GM19023 (cell line): ENCODE results near the gene NCEH1.
A peak's percentile ranks its signal among the peaks of the same experiment; 100 is the strongest.
"Not testable (repeated sequence)": the region's sequence is repeated elsewhere in the genome, so short reads cannot be mapped to it uniquely, and the experiment has no call there.

Source experiments
- ATAC-seq: cut with Tn5 transposase; IDR thresholded peaks from one replicate; pipeline ENCODE4 v1.9.1; 2021; ENCODE audit warnings: mild to moderate bottlenecking, moderate library complexity; ENCODE audit not compliant: unreplicated experiment

Gene NCEH1

GRCh38 chr3:172676196-172676922 is 34.5 kb downstream of the NCEH1 start:
- no peak for ATAC-seq

DNA sequence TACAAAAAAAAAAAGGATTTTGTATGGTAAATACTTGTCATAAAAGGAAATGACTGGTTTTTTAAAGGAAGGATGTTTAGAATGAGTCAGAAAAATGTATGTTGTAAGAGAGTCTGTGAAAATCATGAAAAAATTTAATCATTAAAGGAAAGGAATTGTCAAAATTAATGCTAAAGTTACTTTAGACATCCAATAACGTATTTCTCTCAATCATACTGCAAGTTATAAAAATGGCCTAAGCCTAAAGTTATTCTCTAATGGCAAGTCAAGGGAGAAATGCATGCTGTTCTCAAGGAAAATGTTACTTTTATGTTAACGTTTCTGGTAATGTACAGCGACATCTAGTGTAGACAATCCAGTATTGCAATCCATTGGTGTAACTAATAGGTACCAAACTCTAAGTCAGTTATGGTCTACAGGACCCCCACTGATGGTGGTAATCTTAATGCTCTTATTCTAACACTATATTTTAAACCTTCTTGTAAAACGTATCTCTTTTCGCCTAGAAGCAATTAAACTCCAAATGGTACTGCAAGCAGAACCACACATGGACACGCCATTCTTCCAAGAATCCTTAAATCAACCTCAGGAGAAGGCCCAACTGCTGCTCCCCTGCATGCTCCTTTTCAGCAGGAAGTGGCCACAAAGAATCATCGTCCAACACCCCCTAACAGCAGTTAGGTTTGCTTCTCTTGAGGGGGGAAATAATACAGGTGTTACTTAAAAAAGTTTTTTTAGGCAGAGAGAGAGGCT is 35.2 kb downstream of the NCEH1 start:
- no peak for ATAC-seq

DNA sequence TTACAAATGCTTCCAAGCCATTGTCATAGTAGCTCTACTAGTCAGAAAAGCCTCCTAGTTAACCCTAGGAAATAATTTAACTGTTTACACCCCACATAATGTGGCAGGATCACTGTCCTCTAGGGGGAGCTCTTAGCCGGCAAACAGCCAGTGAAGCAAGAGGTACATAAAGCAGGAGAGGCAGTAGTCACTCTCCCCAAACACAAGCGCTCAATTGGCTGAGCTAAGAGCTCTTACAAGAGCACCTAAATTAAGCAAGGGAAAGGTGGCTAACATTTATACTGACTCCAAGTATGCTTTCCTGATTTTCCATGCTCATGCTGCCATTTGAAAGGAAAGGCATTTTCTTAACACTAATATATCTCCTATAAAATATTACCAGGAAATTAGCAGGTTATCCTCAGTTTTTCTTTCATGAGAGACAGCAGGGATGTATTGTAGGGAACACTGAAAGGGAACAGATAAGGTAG is 37.6 kb downstream of the NCEH1 start:
- ATAC-seq, result peak; percentile 88

DNA sequence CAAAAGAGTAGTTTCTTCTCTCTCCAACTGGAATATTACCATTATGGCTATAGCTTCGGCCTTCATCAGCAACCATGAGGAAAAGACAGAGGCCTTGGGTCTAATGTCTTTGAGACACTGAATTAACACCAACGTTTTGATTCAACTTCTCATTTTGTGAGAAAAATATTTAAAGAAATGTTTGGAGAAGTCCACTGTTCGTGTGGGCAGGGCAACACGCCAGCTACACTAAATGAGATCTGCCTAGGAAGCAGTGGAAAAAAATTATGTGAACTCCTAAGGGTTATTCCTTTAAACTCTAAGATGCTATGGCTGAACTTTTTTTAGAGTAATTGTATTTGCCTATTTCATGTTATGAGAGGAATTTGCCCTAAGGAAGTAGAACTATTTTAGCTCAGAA is 41.8 kb downstream of the NCEH1 start:
- no peak for ATAC-seq

DNA sequence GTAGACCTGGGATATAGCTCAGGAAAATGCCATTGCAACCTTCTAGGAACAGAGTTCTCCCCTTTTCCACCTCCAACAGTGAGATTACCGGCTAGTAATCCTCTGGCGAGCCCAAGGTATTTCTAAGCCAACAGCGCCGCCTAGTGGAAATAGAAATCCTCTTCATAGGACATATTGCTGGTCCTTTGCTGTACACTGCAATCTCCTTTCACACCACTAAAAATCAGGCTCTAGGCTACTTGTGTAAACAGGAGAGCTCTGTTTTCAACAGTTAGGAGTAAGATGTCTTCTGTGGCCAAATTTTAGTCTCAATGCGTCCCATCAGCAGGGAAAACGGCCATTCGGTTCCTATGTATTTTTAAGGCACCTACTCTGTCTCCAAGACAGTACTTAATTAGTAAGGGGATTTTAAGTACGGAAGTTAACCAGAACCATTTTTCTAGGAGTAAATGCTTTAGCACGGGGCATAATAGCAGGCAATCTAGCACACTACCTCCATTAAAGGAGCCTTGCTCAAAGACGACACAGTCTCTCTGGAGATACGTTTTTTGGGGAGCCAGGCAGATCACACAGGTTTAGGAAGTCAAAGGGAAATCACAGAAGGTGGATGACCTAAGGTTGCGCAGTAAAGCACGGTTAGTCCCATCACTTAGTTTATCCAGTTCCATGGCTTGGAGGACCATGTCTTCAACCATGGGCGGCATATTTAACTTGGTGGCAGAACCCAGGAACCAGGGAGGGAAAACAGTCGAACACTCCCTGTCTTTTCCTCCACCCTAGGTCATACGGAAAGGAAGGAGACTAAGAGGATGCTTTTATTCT is 43.8 kb downstream of the NCEH1 start:
- peak; percentile 97 for ATAC-seq

DNA sequence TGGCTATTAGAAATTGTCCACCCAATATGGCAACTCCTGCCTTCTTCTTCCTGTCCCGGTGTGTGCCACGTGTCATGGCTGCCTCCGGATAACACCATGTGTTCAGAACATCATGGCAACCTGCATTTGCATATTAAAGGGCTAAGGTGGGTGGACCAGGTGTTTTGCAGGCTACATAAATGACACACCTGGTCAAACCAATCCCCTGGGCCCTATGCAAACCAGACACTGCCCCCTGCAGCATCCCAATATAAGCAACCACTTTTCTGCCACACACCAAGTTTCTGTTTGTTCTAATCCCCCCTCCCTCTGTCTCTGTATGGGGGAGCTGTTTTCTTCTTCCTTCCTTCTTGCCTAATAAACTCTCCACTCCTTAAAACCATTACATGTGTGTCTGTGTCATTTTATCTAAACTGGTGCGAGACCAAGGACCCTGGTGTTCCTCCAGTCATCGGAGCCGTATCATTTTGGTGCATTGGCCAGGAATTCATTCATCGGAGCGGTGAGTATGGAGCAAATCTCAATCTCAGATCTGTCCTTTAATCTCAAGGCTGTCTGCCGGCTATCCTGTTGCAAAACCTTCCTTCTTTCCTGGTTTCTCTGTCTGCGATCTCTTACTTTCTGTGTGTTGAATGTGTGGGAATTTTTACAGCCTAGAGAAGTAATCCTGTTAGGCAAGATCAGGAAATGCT is 44.5 kb downstream of the NCEH1 start:
- ATAC-seq, result no peak

DNA sequence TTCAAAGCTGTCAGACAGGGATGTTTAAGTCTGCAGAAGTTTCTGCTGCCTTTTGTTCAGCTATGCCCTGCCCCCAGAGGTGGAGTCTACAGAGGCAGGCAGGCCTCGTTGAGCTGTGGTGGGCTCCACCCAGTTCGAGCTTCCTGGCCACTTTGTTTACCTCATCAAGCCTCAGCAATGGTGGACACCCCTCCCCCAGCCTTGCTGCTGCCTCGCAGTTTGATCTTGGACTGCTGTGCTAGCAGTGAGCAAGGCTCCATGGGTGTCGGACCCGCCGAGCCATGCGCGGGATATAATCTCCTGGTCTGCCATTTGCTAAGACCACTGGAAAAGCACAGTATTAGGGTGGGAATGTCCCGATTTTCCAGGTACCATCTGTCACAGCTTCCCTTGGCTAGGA is 45.4 kb downstream of the NCEH1 start:
- ATAC-seq, result not testable (repeated sequence)

GRCh38 chr3:172660421-172660820 is 50.4 kb downstream of the NCEH1 start:
- not testable (repeated sequence) for ATAC-seq

DNA sequence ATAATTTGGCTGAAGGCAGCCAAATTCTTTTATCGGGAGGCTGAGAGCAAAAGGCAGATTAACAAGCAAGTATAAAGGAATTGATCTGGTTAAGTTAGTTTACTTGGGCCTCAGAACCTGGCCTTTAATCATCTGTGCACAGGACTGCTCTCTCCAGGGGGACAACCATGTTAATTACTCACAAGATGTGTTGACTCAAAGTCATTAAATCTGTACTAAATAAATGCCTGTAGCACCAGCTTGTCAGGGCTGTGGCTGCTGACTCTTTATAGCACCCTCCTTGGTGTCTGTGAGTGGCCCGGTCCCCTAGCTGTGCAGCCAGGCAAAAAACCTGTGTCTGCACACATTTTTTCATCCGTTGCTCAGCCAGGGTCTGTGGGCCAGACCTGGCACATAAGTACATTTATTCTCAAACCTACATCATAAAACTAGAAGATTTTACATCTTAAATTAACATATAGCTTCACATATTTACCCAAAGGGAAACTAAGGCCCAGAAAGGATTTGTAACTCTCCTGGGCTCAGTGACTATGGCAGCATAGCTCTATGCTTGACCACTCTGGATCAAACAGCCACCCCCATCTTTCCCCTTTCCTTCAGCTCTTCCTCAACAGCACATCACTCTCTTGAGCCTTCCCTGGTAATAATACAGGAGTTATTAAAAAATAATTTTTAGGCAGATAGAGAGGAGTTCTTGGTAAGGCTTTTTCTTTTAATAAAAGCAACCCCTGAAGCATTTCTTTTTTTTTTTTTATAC is 51.4 kb downstream of the NCEH1 start:
- no peak for ATAC-seq

DNA sequence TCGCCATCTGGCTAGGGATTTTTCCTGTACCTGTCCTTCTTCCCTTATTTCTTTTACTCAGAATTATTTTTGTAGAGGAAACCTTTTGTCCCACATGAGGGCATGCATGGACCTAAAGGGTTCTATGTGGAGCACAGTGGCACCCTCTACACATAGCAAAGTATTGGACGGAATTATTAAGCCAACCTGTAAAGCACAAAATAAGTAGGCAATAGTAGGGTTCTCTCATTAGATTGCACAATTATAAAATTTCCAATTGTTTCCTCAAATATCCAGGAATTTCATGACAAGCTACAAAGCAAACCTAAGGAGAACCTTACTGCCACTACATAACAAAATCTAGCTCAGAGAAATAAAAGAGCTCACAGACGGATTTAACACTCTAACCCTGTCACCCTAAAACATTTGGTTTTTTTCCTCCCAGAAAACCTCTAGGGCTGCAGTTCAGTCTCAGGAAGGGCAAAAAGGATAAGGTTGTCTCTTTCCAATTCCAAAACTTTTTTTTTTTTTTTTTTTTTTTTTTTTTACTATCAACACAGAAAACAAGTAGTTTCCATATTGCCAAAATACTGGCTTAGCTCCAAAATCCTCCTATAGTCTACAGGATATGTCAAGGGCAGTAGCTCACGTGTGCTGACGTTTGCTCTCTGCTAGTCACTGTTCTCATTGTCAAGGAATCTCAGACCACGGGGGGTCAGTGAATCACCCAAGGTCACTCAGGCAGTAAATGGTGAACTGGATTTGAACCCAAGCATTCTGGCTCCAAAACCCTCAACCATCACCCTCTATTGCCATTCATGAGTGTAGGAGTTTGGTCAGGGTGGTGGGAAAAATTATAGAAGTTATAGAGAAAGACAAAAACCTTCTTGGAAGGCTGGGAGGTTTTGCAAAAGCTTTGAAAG is 52.3 kb downstream of the NCEH1 start:
- no peak for ATAC-seq

DNA sequence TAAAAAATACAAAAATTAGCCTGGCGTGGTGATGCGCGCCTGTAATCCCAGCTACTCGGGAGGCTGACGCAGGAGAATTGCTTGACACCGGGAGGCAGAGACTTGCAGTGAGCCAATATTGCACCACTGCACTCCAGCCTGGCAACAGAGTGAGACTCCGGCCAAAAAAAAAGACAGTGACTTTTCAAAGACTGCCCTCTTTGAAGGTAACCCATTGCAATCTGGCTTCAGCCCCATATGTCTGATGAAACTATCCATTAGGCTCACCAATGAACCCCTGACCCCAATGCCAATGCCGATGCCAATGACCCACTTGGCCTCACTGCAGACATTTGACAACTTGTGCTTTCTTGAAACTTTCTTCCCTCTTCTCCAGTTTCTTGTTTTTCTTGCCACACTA is 54.3 kb downstream of the NCEH1 start:
- no peak for ATAC-seq

DNA sequence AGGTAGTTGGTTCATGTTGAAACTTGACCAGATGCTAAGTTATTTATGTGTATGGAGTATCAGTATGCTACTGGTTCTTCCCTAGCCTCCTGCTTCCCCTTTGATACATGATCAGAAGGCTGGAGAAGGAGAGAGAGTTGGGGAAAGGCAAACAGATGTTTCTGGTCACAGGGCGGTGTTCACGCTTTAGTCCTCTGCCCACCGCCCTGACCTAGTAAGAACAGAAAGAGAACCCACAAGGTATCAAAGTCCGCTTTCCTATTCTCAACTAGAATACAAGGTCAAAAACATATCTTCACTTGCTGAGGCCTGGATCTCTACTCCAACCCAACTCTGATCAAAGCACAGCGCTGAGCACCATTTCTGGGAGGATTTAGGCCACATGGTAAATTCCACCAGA is 55.5 kb downstream of the NCEH1 start:
- ATAC-seq, result no peak

DNA sequence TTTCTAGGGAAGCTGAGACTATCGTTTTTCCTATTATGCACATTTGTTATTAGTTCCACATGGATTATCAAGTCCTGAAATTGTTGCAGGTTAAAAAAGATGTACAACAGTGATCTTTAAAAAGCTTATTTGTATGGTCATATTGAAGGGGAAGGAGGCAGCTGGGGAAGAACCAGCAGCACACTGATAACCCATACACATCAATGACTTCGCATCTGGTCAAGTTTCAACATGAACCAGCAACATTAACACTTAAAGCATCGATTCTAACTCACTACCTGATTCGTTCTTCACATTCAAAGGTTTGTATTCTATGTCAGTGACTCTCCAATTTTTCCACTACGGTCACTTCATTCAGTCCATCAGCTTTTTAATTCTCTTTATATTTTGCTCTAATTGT is 56.4 kb downstream of the NCEH1 start:
- no peak for ATAC-seq

- no peak for ATAC-seq
Measured at GRCh38 chr3:172653004-172653572, 57.8 kb downstream of the NCEH1 start.

DNA sequence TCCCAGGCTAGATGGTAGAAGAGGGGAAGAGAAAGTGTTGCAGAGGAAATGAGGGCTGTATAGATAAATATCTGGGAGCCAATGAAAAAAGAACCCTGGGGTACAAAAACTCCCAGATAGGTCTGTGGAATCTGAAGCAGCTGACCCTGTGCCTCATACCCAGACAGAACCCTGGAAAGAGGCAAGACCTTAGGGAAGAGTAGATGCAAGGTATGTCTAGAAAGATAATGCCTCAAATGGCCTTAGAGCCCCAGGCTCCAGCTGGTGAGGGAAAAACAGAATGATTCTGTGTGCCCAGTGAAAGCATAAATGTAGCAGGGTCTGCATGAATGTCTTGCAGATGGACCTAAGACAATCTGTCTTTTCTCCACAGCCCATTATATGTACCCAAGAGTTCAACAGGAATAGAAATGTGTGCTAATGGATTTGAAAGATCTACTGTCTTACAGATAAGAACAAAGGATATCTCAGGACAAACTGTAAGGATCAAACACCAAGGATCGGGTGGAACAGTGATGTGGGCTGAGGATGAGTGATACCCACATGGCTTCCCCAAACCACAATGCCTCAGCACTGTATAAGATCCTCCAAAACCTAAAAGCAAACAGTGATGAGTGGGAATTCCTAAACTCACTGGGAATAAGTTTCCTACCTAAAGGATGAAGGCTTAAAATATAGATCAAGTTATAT is 58.8 kb downstream of the NCEH1 start:
- ATAC-seq, result no peak

DNA sequence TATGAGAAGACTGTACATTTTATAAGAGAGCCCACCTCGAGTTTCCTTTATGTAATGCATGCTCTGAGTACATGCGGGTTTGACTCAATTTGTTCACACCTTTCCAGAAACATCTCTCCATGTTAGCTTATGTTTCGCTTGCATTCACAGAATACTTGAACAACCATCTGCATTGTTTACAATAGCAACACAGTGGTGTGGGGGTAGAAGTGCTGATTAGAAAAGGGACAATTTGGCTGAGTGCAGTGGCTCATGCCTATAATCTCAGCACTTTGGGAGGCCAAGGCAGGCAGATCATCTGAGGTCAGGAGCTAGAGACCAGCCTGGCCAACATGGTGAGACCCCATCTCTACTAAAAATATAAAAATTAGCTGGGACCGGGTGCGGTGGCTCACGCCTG is 60.9 kb downstream of the NCEH1 start:
- ATAC-seq, result no peak

GRCh38 chr3:172648747-172649146 is 62.1 kb downstream of the NCEH1 start:
- ATAC-seq, result no peak

GRCh38 chr3:172647823-172648222 is 63.0 kb downstream of the NCEH1 start:
- no peak for ATAC-seq
